Endothelial cell of umbilical vein (primary cell): ENCODE data around the gene RANGAP1. TPM values are rescaled to one million over a fixed set of nuclear protein-coding genes. Genes with fewer than 3 reads are reported as not detected.

Experiments
- BruUV-seq: library from RNA; stranded (reverse); fragments of 400-500 nt; replicated peaks from 2 replicates; lab custom pipeline; 2021; lab: Mats Ljungman, UMichigan
- CTCF ChIA-PET: fragments of 300-600, 350-600 bp; sonication (Branson Sonifier 250); formaldehyde crosslinking; loops from one replicate; lab custom pipeline; 2021; ENCODE audit warnings: antibody characterized with exemption, inconsistent platforms; lab: Charles Lee
- POLR2A ChIA-PET: fragments of 300-600, 350-600 bp; sonication (Branson Sonifier 250); formaldehyde crosslinking; loops from one replicate; lab custom pipeline; 2021; ENCODE audit warnings: antibody characterized with exemption, inconsistent platforms; lab: Charles Lee
- DNase-seq: peaks from one replicate; pipeline ENCODE4 v3.0.0-alpha.2; 2011; ENCODE audit warnings: low read depth, low spot score
- FAIRE-seq: peaks from 2 replicates; lab custom pipeline; 2011; peaks lifted over from hg19 to GRCh38; lab: Jason Lieb, UNC
- H2AFZ ChIP-seq: 2 replicates; pipeline ENCODE4 v1.6.0; 2012; ENCODE audit warnings: low read depth, low read length, control low read depth, inconsistent platforms
- H3K27ac ChIP-seq: 2 replicates; pipeline ENCODE4 v1.5.1; 2011; ENCODE audit warnings: low read depth, mild to moderate bottlenecking, control low read depth, low read length, moderate library complexity; ENCODE audit not compliant: insufficient read depth
- H3K27me3 ChIP-seq, 2 experiments: 2 replicates each; pipeline versions ENCODE4 v1.6.0 to v1.6.1; 2011; ENCODE audit warnings: low read length in 2 of 2, mixed read lengths in 1 of 2; ENCODE audit not compliant: control insufficient read depth in 2 of 2, insufficient read depth in 2 of 2
- H3K36me3 ChIP-seq, 2 experiments: 2 replicates in 1 of 2; 3 replicates in 1 of 2; pipeline ENCODE4 v1.5.1; 2011; ENCODE audit warnings: low read length in 2 of 2, mild to moderate bottlenecking in 1 of 2, moderate library complexity in 1 of 2; ENCODE audit not compliant: control insufficient read depth in 2 of 2, insufficient read depth in 2 of 2; ENCODE audit errors: extremely low read depth in 1 of 2
- H3K4me1 ChIP-seq: 3 replicates; pipeline ENCODE4 v1.5.1; 2011; ENCODE audit warnings: mild to moderate bottlenecking, low read length; ENCODE audit not compliant: control insufficient read depth, insufficient read depth; ENCODE audit errors: extremely low read depth
- H3K4me2 ChIP-seq: 2 replicates; pipeline ENCODE4 v1.6.1; 2011; ENCODE audit warnings: low read length, control low read depth, mixed read lengths; ENCODE audit not compliant: insufficient read depth
- H3K4me3 ChIP-seq, 3 experiments: fragments of 200-600 bp in 1 of 3; sonication (generic), shearing (Covaris generic) in 1 of 3; replicated peaks in 1 of 3; 2 replicates each; pipeline ENCODE4 v1.5.1; 2011 to 2016; ENCODE audit warnings: control low read depth in 3 of 3, low read length in 3 of 3, mild to moderate bottlenecking in 2 of 3, inconsistent platforms in 1 of 3, low read depth in 1 of 3, moderate library complexity in 1 of 3; ENCODE audit not compliant: insufficient read depth in 1 of 3
- H3K79me2 ChIP-seq: 2 replicates; pipeline ENCODE4 v1.6.0; 2012; ENCODE audit warnings: low read length, inconsistent platforms; ENCODE audit not compliant: control insufficient read depth, insufficient read depth
- H3K9ac ChIP-seq: replicated peaks from 2 replicates; pipeline ENCODE3; 2011; ENCODE audit warnings: low read length, control low read depth; ENCODE audit not compliant: insufficient read depth; ENCODE audit errors: extremely low read depth
- H3K9me1 ChIP-seq: replicated peaks from 3 replicates; pipeline ENCODE4 v1.6.0; 2011; ENCODE audit warnings: mild to moderate bottlenecking, low read length; ENCODE audit not compliant: control insufficient read depth, insufficient read depth; ENCODE audit errors: extremely low read depth
- H3K9me3 ChIP-seq: replicated peaks from 2 replicates; pipeline ENCODE4 v1.5.1; 2012; ENCODE audit warnings: low read length, inconsistent platforms; ENCODE audit not compliant: control insufficient read depth, insufficient read depth
- H4K20me1 ChIP-seq: replicated peaks from 2 replicates; pipeline ENCODE3; 2011; ENCODE audit warnings: mild to moderate bottlenecking, low read length; ENCODE audit not compliant: control insufficient read depth, insufficient read depth; ENCODE audit errors: extremely low read depth
- CTCF ChIP-seq, 2 donors: IDR thresholded peaks; 1 replicate in 1 of 2; 2 replicates in 1 of 2; pipeline ENCODE4 v1.5.1; 2011; ENCODE audit warnings: low read length in 2 of 2, mild to moderate bottlenecking in 2 of 2, moderate library complexity in 2 of 2, control low read depth in 1 of 2, inconsistent platforms in 1 of 2, low read depth in 1 of 2; ENCODE audit not compliant: insufficient read depth in 1 of 2; ENCODE audit errors: extremely low read depth in 1 of 2
- EZH2 ChIP-seq: IDR thresholded peaks from 2 replicates; pipeline ENCODE4 v1.6.1; 2012; ENCODE audit warnings: borderline replicate concordance, low read depth, mild to moderate bottlenecking, moderate library complexity, low read length, inconsistent platforms; ENCODE audit not compliant: severe bottlenecking
- FOS ChIP-seq: IDR thresholded peaks from 2 replicates; pipeline ENCODE4 v1.6.1; 2011; ENCODE audit warnings: mild to moderate bottlenecking, low read length, moderate library complexity, borderline replicate concordance; ENCODE audit not compliant: insufficient read depth
- GATA2 ChIP-seq: IDR thresholded peaks from 2 replicates; pipeline ENCODE4 v1.7.0; 2011; ENCODE audit warnings: low read depth, mild to moderate bottlenecking, moderate library complexity, mixed read lengths, low read length; ENCODE audit not compliant: insufficient read length, insufficient read depth
- JUN ChIP-seq: IDR thresholded peaks from 2 replicates; pipeline ENCODE4 v1.6.1; 2011; ENCODE audit warnings: borderline replicate concordance, low read depth; ENCODE audit not compliant: insufficient read length, insufficient read depth
- MAX ChIP-seq: IDR thresholded peaks from 2 replicates; pipeline ENCODE4 v1.6.1; 2011; ENCODE audit not compliant: insufficient read depth, insufficient read length
- MYC ChIP-seq: IDR thresholded peaks from one replicate; pipeline ENCODE4 v1.6.1; 2011; ENCODE audit warnings: mild to moderate bottlenecking, low read depth, low read length
- POLR2A ChIP-seq: IDR thresholded peaks from 2 replicates; pipeline ENCODE4 v1.6.1; 2012; ENCODE audit warnings: low read depth, mild to moderate bottlenecking, control low read depth, low read length
- POLR2AphosphoS5 ChIP-seq: IDR thresholded peaks from 2 replicates; pipeline ENCODE4 v1.6.1; 2012; ENCODE audit warnings: low read depth, mild to moderate bottlenecking, control low read depth, low read length, moderate library complexity; ENCODE audit not compliant: insufficient read depth
- dilution Hi-C: fragments of 300-500 bp; cut with MboI; formaldehyde crosslinking; loops from one replicate; pipeline ENCODE4 v1.15.0; 2019; ENCODE audit warnings: low sequenced_read_pairs; ENCODE audit not compliant: extremely low pct_ligation_motif_present
- intact Hi-C: fragments of 100-400 bp; cut with micrococcal nuclease; formaldehyde crosslinking; loops from one replicate; pipeline ENCODE4 v1.10.0; 2022
- polyA plus RNA-seq, 4 experiments: library from polyadenylated mRNA; depleted of rRNA in 3 of 4; stranded (reverse) in 3 of 4; unstranded in 1 of 4; fragments of >200 nt; gene quantifications; 2 replicates each; pipeline versions ENCODE4 v1.2.1 to v1.2.3, GENCODE V29; 2011 to 2012; ENCODE audit warnings: missing spikeins in 1 of 4
- total RNA-seq: library from RNA; stranded (reverse); gene quantifications from 2 replicates; pipeline ENCODE4 v1.2.3, GENCODE V29; 2021

RANGAP1 gene
- total and polyA plus RNA-seq, 2 donors (not counting 3 experiments of a cell fraction or from before 2014, with no cell fraction given): 169 to 182 TPM

- Histone ChIP-seq H2AFZ (no peak overlapping the region), H4K20me1 (no peaks in the 10 kb centered on the region), H3K79me2 (no peaks in the 10 kb centered on the region), H3K9ac (no peak overlapping the region), H3K27me3 (no peaks in the 10 kb centered on the region), H3K9me1 (no peaks in the 10 kb centered on the region), H3K4me1 (peaks cover 7% of the 10 kb centered on the region), H3K36me3 (peaks cover 12 to 57% of the 10 kb centered on the region in 2 experiments), H3K9me3 (no peaks in the 10 kb centered on the region), H3K27ac (no peak overlapping the region), H3K4me2 (no peak overlapping the region), H3K4me3 (no peak overlapping the region)
- no peak for FAIRE-seq
- ChIA-PET CTCF (no interaction called here), POLR2A (no interaction called here)
- TF ChIP-seq JUN: no peak
- intact Hi-C loops: no loop called here
- no TSS peak for BruUV-seq
- dilution Hi-C loops: no loop called here
- DNase-seq: no peak
Observed at GRCh38 chr22:41334951-41335635, 49.1 kb upstream of the RANGAP1 start.

GRCh38 chr22:41334215-41334614, 48.2 kb upstream of the RANGAP1 start:
- Histone ChIP-seq H3K9me1 (no peaks in the 10 kb centered on the region), H3K4me1 (no peaks in the 10 kb centered on the region), H3K9ac (no peak overlapping the region), H3K4me2 (no peak overlapping the region), H2AFZ (no peak overlapping the region), H3K79me2 (no peaks in the 10 kb centered on the region), H4K20me1 (no peaks in the 10 kb centered on the region), H3K9me3 (no peaks in the 10 kb centered on the region), H3K27ac (no peak overlapping the region), H3K27me3 (no peaks in the 10 kb centered on the region), H3K4me3 (no peak overlapping the region), H3K36me3 (peaks cover 13 to 57% of the 10 kb centered on the region in 2 experiments)
- ChIA-PET POLR2A (no interaction called here), CTCF (no interaction called here)
- FAIRE-seq: no peak
- TF ChIP-seq EZH2: no peak
- TF ChIP-seq CTCF (IDR thresholded peaks at IDR 0.05; ENCODE audit: extremely low read depth in 1 of 2, insufficient read depth in 1 of 2, low read depth in 1 of 2, low read length in 2 of 2): no peak
- no peak for TF ChIP-seq POLR2A
- no peak for TF ChIP-seq POLR2AphosphoS5
- no peak for TF ChIP-seq FOS
- no peak for TF ChIP-seq MAX
- no peak for TF ChIP-seq GATA2
- TF ChIP-seq MYC: no peak
- TF ChIP-seq JUN: no peak
- no peak for DNase-seq
- no TSS peak for BruUV-seq
- intact Hi-C loops (no loop called here), dilution Hi-C loops (no loop called here)
